ENCODE results near the gene ARAP2. TPM values are rescaled to one million over a fixed set of nuclear protein-coding genes. Genes with fewer than 3 reads are reported as not detected.

Gene ARAP2
- total and polyA plus RNA-seq, 7 experiments from 2014 or later = 10.4 to 78.5 (median 43.5) TPM

DNA sequence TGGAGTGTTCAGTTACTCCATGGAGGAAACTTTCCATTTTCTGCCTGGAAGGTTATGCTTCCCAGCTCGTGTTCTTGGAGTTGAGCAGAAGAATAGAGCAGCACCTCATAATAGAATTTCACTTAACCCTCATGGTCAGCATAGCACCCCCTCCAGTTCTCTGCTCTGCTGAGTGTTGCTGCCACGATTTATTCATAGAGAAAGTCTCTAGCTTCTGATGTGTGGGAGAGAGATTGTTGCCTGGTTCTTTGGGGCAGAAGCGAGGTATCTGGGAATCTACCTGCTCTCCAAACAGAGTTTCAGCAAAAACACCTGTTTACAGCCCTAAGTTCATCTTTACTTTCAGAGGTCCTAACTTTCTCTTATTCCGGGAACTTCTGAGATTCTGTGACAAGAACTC is 33.2 kb upstream of the ARAP2 start:
- Mint-ChIP-seq H3K4me3 (no peak overlapping the region), H3K27me3 (no peaks in the 10 kb centered on the region), H3K36me3 (peaks cover 0 to 16% (median 0%) of the 10 kb centered on the region in 5 donors), H3K27ac (peak overlapping the region in 2 of 9 donors; percentile 6 to 47), H3K9me3 (peaks cover 0 to 8% (median 0%) of the 10 kb centered on the region in 11 donors), H3K4me1 (peaks cover 0 to 53% (median 7%) of the 10 kb centered on the region in 7 donors)
- Histone ChIP-seq H3K4me1 (ENCODE audit: control insufficient read depth in 2 of 2, insufficient read depth in 2 of 2, low read length in 2 of 2) (peaks cover 0 to 20% of the 10 kb centered on the region in 2 donors), H3K27me3 (ENCODE audit: control insufficient read depth in 2 of 2, insufficient read depth in 2 of 2, low read length in 2 of 2) (no peaks in the 10 kb centered on the region), H3K4me3 (ENCODE audit: low read length) (no peak overlapping the region), H3K27ac (ENCODE audit: low read depth, low read length) (no peak overlapping the region), H3K36me3 (ENCODE audit: control insufficient read depth in 2 of 3, insufficient read depth in 3 of 3, low read length in 3 of 3) (no peaks in the 10 kb centered on the region), H3K9me3 (ENCODE audit: control insufficient read depth in 2 of 3, low read length in 3 of 3) (no peaks in the 10 kb centered on the region)
- DNase-seq (no peak), ATAC-seq (no peak)
- ChIA-PET CTCF (interaction anchor here (0.6 kb wide), 2 partner anchors 43 to 408 kb away, joined by 3 read pairs; no protein-coding TSS in a partner anchor), POLR2A (no interaction called here)
- intact Hi-C loops (cut with micrococcal nuclease) = no loop called here

DNA sequence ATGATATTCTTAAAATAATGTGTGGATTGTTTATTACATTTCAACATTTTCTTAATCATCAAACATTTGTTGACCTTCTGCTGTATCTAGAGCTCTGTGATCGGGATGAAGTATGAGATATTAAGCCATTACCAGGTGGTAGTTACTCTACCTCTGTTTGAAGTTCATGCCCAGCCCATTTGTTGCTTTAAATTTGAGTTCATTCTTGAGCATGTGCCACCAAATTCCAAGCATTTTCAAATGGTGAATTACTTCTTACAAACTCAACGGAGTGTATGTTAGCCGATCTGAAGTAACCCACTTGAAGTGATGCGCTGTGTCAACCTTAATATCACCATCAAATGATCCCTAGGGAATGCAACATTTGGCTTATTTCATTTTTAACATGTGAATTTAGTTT is 29.8 kb upstream of the ARAP2 start:
- Mint-ChIP-seq H3K27ac (no peak overlapping the region), H3K4me3 (no peak overlapping the region), H3K9me3 (peaks cover 0 to 6% (median 0%) of the 10 kb centered on the region in 11 donors), H3K4me1 (peaks cover 2 to 33% (median 15%) of the 10 kb centered on the region in 7 donors), H3K27me3 (peaks cover 0 to 3% (median 0%) of the 10 kb centered on the region in 5 donors), H3K36me3 (peaks cover 0 to 6% (median 0%) of the 10 kb centered on the region in 5 donors)
- ATAC-seq (no peak), DNase-seq (no peak)
- Histone ChIP-seq H3K4me3 (ENCODE audit: low read length) (no peak overlapping the region), H3K9me3 (ENCODE audit: control insufficient read depth in 2 of 3, low read length in 3 of 3) (no peaks in the 10 kb centered on the region), H3K27me3 (ENCODE audit: control insufficient read depth in 2 of 2, insufficient read depth in 2 of 2, low read length in 2 of 2) (no peaks in the 10 kb centered on the region), H3K27ac (ENCODE audit: low read depth, low read length) (no peak overlapping the region), H3K36me3 (ENCODE audit: control insufficient read depth in 2 of 3, insufficient read depth in 3 of 3, low read length in 3 of 3) (no peaks in the 10 kb centered on the region), H3K4me1 (ENCODE audit: control insufficient read depth in 2 of 2, insufficient read depth in 2 of 2, low read length in 2 of 2) (peaks cover 0 to 9% of the 10 kb centered on the region in 2 donors)
- intact Hi-C loops (cut with micrococcal nuclease) = no loop called here
- ChIA-PET CTCF (no interaction called here), POLR2A (no interaction called here)

DNA sequence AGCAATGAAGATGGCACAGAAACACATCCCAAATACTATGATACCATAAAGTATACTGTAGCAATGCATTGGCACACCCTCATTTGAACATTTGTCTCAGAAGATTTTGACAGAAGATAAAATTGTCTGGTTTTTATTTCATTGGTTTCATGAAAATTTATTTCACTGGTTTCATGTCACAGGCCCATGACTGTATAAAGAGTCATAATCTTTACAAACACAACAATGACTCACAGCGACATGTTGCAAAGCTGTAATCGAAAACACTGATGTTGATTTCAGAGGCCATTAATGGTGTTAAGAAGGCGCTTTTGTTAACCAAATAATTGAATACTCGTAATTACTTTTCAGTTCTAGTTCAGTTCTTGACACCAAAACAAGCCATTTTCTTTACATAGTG is 29.0 kb upstream of the ARAP2 start:
- intact Hi-C loops (cut with micrococcal nuclease) = no loop called here
- Mint-ChIP-seq H3K4me1 (peaks cover under 1 to 34% (median 17%) of the 10 kb centered on the region in 7 donors), H3K27me3 (peaks cover 0 to 3% (median 0%) of the 10 kb centered on the region in 5 donors), H3K4me3 (no peak overlapping the region), H3K9me3 (peaks cover 0 to 6% (median 0%) of the 10 kb centered on the region in 11 donors), H3K36me3 (peaks cover 0 to 8% (median 0%) of the 10 kb centered on the region in 5 donors), H3K27ac (no peak overlapping the region)
- Histone ChIP-seq H3K36me3 (ENCODE audit: control insufficient read depth in 2 of 3, insufficient read depth in 3 of 3, low read length in 3 of 3) (no peaks in the 10 kb centered on the region), H3K27ac (ENCODE audit: low read depth, low read length) (no peak overlapping the region), H3K4me3 (ENCODE audit: low read length) (no peak overlapping the region), H3K9me3 (ENCODE audit: control insufficient read depth in 2 of 3, low read length in 3 of 3) (no peaks in the 10 kb centered on the region), H3K4me1 (ENCODE audit: control insufficient read depth in 2 of 2, insufficient read depth in 2 of 2, low read length in 2 of 2) (peaks cover 5 to 15% of the 10 kb centered on the region in 2 donors), H3K27me3 (ENCODE audit: control insufficient read depth in 2 of 2, insufficient read depth in 2 of 2, low read length in 2 of 2) (no peaks in the 10 kb centered on the region)
- POLR2A ChIA-PET = no interaction called here
- no peak for ATAC-seq
- CTCF ChIA-PET = no interaction called here
- no peak for DNase-seq

DNA sequence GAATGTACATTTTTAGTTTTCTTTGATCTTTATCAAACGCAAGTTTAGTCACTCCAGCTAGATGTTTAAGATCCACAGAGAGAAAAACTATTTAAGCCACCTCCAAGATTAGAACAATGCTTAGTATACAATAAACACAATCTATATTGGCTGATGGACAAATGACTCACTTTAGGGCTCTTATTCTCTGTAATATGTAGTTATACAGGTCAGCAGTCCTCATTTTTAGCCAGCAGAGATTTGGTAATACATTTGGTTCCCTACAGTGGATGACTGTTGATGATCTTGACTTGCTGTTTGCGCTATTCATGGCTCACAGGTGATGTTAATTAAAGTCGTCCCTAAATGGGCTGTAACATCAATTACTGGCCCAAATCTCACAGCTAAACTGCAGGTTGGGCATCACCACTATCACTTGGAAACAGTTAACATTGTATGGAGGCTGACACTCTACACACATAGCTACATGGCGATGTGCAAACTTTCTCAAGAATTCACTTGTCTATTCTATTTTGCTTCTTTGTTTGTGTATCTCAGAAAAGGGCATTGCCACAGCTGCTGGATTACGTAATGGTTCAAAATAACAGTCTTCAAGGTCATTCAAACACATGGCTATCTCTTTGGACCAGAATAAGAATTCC is 25.3 kb upstream of the ARAP2 start:
- H3K4me1 ChIP-seq (ENCODE audit: control insufficient read depth in 2 of 2, insufficient read depth in 2 of 2, low read length in 2 of 2) = peaks cover 7 to 27% of the 10 kb centered on the region in 2 donors
- Mint-ChIP-seq H3K4me3 (no peak overlapping the region), H3K27ac (peak overlapping the region in 8 of 9 donors; percentile 10 to 85 (median 52)), H3K27me3 (peaks cover 0 to 3% (median 0%) of the 10 kb centered on the region in 5 donors), H3K9me3 (peaks cover 0 to 6% (median 0%) of the 10 kb centered on the region in 11 donors), H3K4me1 (peaks cover 2 to 43% (median 32%) of the 10 kb centered on the region in 7 donors), H3K36me3 (peaks cover 0 to 8% (median 0%) of the 10 kb centered on the region in 5 donors)
- H3K4me3 ChIP-seq (ENCODE audit: low read length) = no peak overlapping the region
- no peaks in the 10 kb centered on the region for H3K36me3 ChIP-seq (ENCODE audit: control insufficient read depth in 2 of 3, insufficient read depth in 3 of 3, low read length in 3 of 3)
- CTCF ChIA-PET = no interaction called here
- no peak for DNase-seq
- POLR2A ChIA-PET = interaction anchor here (0.9 kb wide), 1 partner anchor 1975 kb away, joined by 3 read pairs; no protein-coding TSS in a partner anchor
- H3K9me3 ChIP-seq (ENCODE audit: control insufficient read depth in 2 of 3, low read length in 3 of 3) = no peaks in the 10 kb centered on the region
- no peaks in the 10 kb centered on the region for H3K27me3 ChIP-seq (ENCODE audit: control insufficient read depth in 2 of 2, insufficient read depth in 2 of 2, low read length in 2 of 2)
- ATAC-seq = no peak
- no peak overlapping the region for H3K27ac ChIP-seq (ENCODE audit: low read depth, low read length)
- intact Hi-C loops (cut with micrococcal nuclease) = loop anchor here (1.0 kb wide), 4 partner anchors 14 to 54 kb away; no protein-coding TSS in a partner anchor

DNA sequence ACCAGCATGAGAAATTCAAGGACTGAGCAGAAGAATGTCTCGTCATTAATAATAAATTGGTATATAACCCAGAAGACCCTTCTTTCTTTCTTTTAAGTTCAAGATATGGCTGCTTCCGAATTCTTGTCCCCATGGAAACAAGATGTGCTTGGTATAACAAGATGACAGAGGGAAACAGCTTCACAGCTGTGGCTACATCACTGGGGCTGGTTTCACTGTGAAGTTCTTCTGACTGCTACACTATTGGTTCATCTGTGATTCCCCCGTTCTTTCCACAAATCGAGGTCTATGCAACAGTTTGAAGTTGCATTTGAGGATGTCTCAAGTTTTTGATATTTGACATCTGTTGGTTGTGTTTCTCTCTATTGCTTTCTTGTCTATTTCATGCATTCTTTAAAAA is 24.8 kb upstream of the ARAP2 start:
- Mint-ChIP-seq H3K27me3 (peaks cover 0 to 3% (median 0%) of the 10 kb centered on the region in 5 donors), H3K4me3 (no peak overlapping the region), H3K27ac (peak overlapping the region in 8 of 9 donors; percentile 10 to 85 (median 52)), H3K36me3 (peaks cover 0 to 11% (median 0%) of the 10 kb centered on the region in 5 donors), H3K9me3 (peaks cover 0 to 4% (median 0%) of the 10 kb centered on the region in 11 donors), H3K4me1 (peaks cover 2 to 46% (median 32%) of the 10 kb centered on the region in 7 donors)
- ATAC-seq (peak; percentile 96), DNase-seq (peak in 7 of 9 donors; percentile 27 to 66 (median 47))
- Histone ChIP-seq H3K27ac (ENCODE audit: low read depth, low read length) (no peak overlapping the region), H3K4me3 (ENCODE audit: low read length) (no peak overlapping the region), H3K9me3 (ENCODE audit: control insufficient read depth in 2 of 3, low read length in 3 of 3) (no peaks in the 10 kb centered on the region), H3K4me1 (ENCODE audit: control insufficient read depth in 2 of 2, insufficient read depth in 2 of 2, low read length in 2 of 2) (peaks cover 7 to 27% of the 10 kb centered on the region in 2 donors), H3K36me3 (ENCODE audit: control insufficient read depth in 2 of 3, insufficient read depth in 3 of 3, low read length in 3 of 3) (no peaks in the 10 kb centered on the region), H3K27me3 (ENCODE audit: control insufficient read depth in 2 of 2, insufficient read depth in 2 of 2, low read length in 2 of 2) (no peaks in the 10 kb centered on the region)
- CTCF ChIA-PET = no interaction called here
- POLR2A ChIA-PET = interaction anchor here (0.9 kb wide), 1 partner anchor 1975 kb away, joined by 3 read pairs; no protein-coding TSS in a partner anchor
- intact Hi-C loops (cut with micrococcal nuclease) = loop anchor here (1.0 kb wide), 4 partner anchors 14 to 54 kb away; no protein-coding TSS in a partner anchor

- H3K36me3 Mint-ChIP-seq = peaks cover 0 to 11% (median 0%) of the 10 kb centered on the region in 5 donors
- peaks cover 0 to 2% (median 0%) of the 10 kb centered on the region in 11 donors for H3K9me3 Mint-ChIP-seq
- no peak overlapping the region for H3K4me3 Mint-ChIP-seq
- Histone ChIP-seq H3K9me3 (ENCODE audit: control insufficient read depth in 2 of 3, low read length in 3 of 3) (no peaks in the 10 kb centered on the region), H3K4me1 (ENCODE audit: control insufficient read depth in 2 of 2, insufficient read depth in 2 of 2, low read length in 2 of 2) (peaks cover 7 to 27% of the 10 kb centered on the region in 2 donors), H3K27me3 (ENCODE audit: control insufficient read depth in 2 of 2, insufficient read depth in 2 of 2, low read length in 2 of 2) (no peaks in the 10 kb centered on the region), H3K4me3 (ENCODE audit: low read length) (no peak overlapping the region), H3K27ac (ENCODE audit: low read depth, low read length) (no peak overlapping the region), H3K36me3 (ENCODE audit: control insufficient read depth in 2 of 3, insufficient read depth in 3 of 3, low read length in 3 of 3) (no peaks in the 10 kb centered on the region)
- peak overlapping the region in 4 of 9 donors; percentile 44 to 76 (median 76) for H3K27ac Mint-ChIP-seq
- H3K4me1 Mint-ChIP-seq = peaks cover 2 to 45% (median 32%) of the 10 kb centered on the region in 7 donors
- CTCF ChIA-PET = no interaction called here
- peaks cover 0 to 3% (median 0%) of the 10 kb centered on the region in 5 donors for H3K27me3 Mint-ChIP-seq
- peak in 3 of 9 donors; percentile 10 to 42 (median 18) for DNase-seq
- peak; percentile 26 for ATAC-seq
- intact Hi-C loops (cut with micrococcal nuclease) = loop anchor here (1.0 kb wide), 2 partner anchors 12 to 23 kb away; partner anchors contain the start of gene ARAP2 (in 1 of the 2)
- POLR2A ChIA-PET = interaction anchor here (1.1 to 1.8 kb wide), 2 partner anchors 9 to 23 kb away, joined by 3 to 5 read pairs; partner anchors contain the start of gene ARAP2
These were observed 23.4 kb upstream of the ARAP2 start for GRCh38 chr4:36267486-36268268.
